ENCODE data around the gene P4HTM. TPM values are rescaled to one million over a fixed set of nuclear protein-coding genes. Genes with fewer than 3 reads are reported as not detected.

Gene P4HTM
- total RNA-seq, 2 experiments from 2014 or later = 24.8 to 25.0 TPM

DNA sequence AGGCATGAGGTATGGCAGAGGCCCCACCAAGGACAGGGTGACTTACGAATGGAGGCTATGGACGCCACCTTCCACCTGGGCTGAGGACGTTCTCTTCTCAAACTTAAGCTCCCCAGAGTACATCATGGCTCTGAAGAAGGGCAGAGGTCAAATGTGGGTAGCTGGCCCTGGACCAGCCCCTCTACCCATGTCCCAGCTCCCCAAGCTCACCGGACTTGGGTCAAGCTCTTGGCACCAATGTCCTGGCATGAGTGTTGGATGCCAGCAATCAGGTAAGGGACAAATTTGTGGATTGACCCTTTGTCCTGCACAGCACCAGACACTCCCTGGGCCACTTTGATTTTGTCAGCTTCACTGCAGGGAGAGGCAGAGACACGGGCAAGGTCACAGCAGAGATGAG is 34.4 kb downstream of the P4HTM start:
- H3K4me3 Mint-ChIP-seq = peak overlapping the region; percentile 87
- H3K9me3 Mint-ChIP-seq = no peaks in the 10 kb centered on the region
- H3K36me3 Mint-ChIP-seq (ENCODE audit: low read depth) = peaks cover 75% of the 10 kb centered on the region
- DNase-seq (no peak), ATAC-seq (no peak)
- H3K4me1 Mint-ChIP-seq (ENCODE audit: low read depth) = peaks cover 60% of the 10 kb centered on the region
- CTCF ChIA-PET = interaction anchor here (0.9 to 5.9 kb wide), 4 partner anchors 10 to 69 kb away, joined by 3 to 64 read pairs (median 20); partner anchors contain the start of genes P4HTM, QRICH1 and WDR6
- H3K27me3 Mint-ChIP-seq = no peaks in the 10 kb centered on the region
- peak overlapping the region; percentile 36 for H3K27ac Mint-ChIP-seq
- POLR2A ChIA-PET = interaction anchor here (1.3 to 12.0 kb wide), 4 partner anchors 10 to 75 kb away, joined by 3 to 200 read pairs (median 50); partner anchors contain the start of genes QRICH1 and WDR6
- TF ChIP-seq, protein P1, sequence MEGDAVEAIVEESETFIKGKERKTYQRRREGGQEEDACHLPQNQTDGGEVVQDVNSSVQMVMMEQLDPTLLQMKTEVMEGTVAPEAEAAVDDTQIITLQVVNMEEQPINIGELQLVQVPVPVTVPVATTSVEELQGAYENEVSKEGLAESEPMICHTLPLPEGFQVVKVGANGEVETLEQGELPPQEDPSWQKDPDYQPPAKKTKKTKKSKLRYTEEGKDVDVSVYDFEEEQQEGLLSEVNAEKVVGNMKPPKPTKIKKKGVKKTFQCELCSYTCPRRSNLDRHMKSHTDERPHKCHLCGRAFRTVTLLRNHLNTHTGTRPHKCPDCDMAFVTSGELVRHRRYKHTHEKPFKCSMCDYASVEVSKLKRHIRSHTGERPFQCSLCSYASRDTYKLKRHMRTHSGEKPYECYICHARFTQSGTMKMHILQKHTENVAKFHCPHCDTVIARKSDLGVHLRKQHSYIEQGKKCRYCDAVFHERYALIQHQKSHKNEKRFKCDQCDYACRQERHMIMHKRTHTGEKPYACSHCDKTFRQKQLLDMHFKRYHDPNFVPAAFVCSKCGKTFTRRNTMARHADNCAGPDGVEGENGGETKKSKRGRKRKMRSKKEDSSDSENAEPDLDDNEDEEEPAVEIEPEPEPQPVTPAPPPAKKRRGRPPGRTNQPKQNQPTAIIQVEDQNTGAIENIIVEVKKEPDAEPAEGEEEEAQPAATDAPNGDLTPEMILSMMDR (IDR thresholded peaks at IDR 0.05) = no peak
- intact Hi-C loops (cut with micrococcal nuclease) = loop anchor here (5.0 kb wide), 1 partner anchor 37 kb away; no protein-coding TSS in a partner anchor

DNA sequence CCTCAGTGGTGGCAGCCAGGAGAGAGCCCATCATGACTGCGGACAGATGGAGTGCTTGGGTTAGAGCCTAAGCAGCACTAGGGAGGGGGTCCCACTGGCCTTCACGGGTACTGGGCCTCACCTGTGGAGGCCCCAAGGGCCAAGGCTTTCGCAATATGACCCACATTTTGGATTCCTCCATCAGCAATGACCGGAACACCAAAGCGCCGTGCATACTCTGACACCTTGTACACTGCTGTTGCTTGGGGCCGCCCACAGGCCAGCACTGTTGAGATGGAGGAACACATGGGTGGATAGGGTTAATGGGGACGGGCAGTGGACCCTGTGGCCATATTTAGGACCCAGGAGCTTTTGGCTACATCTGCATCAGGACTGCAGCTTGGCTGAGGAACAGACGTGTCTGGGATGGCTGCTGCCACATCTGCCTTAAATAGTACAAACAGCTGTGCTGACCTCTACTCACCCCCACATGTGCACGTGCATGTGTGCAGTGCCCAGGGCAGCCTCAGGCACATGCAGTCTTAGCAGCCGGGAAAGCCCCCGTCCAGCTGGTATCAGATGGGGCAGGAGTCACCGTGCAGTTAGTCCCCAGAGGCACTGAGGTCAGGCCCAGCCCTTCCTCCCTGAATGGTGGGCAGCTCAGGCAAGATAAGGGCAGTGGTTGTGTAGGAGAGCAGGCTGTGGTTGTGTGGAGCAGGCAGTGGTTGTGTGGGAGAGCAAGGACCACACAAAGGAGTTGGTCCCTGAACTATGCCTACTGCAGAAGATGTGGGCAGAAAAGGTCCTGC is 35.2 kb downstream of the P4HTM start:
- H3K4me1 Mint-ChIP-seq (ENCODE audit: low read depth) = peaks cover 54% of the 10 kb centered on the region
- peak overlapping the region; percentile 71 for H3K27ac Mint-ChIP-seq
- DNase-seq (no peak), ATAC-seq (no peak)
- CTCF ChIA-PET = interaction anchor here (5.9 kb wide), 1 partner anchor 69 kb away, joined by 37 read pairs; the partner anchor contains the start of gene QRICH1
- H3K27me3 Mint-ChIP-seq = no peaks in the 10 kb centered on the region
- peaks cover 73% of the 10 kb centered on the region for H3K36me3 Mint-ChIP-seq (ENCODE audit: low read depth)
- POLR2A ChIA-PET = interaction anchor here (1.3 to 12.0 kb wide), 5 partner anchors 11 to 74 kb away, joined by 3 to 200 read pairs (median 14); partner anchors contain the start of genes P4HTM, QRICH1 and WDR6
- no peaks in the 10 kb centered on the region for H3K9me3 Mint-ChIP-seq
- intact Hi-C loops (cut with micrococcal nuclease) = loop anchor here (5.0 kb wide), 1 partner anchor 67 kb away; the partner anchor contains the start of gene QRICH1
- TF ChIP-seq, protein P1 (IDR thresholded peaks at IDR 0.05) = no peak
- H3K4me3 Mint-ChIP-seq = peak overlapping the region; percentile 2

DNA sequence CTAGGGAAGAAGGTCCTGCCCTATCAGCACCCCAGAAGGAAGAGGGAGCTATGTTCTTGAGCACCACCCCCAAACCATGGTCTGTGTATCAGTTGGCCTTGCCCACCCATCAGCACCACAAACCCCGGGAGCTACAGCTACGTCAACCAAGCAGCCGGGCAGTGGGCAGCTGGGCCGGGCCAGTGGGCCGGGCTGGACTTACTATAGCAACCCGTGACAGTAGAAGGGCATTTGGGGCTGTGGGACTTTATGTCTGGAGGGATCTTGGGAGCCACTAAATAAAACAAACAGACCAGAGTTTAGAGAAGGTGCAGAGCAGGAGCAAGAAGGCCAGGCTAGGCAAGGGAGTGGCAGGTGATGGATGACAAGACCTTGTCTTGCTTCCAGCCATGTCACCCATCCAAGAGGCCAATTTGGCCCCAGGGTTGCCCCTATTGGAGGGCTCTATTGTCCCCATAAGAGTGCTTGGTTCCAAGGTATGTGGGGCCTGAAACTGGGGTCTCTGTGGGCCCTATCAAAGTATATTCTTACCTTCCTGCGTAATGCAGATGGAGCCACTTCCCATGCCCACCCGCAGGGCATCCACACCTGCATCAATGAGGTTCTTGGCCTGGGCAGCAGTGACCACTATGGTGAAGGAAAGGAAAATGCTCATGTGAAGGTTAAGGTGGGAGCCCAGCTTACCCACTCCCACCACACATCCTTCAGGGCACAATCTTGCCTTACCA is 35.9 kb downstream of the P4HTM start:
- DNase-seq (no peak), ATAC-seq (no peak)
- H3K4me3 Mint-ChIP-seq = no peak overlapping the region
- CTCF ChIA-PET = interaction anchor here (0.6 to 0.9 kb wide), 3 partner anchors 9 to 145 kb away, joined by 3 to 4 read pairs (median 3); partner anchors contain the start of gene KLHDC8B
- POLR2A ChIA-PET = interaction anchor here (0.8 to 12.0 kb wide), 6 partner anchors 12 to 319 kb away, joined by 3 to 200 read pairs (median 12); partner anchors contain the start of genes P4HTM, QRICH1 and WDR6
- H3K27ac Mint-ChIP-seq = peak overlapping the region; percentile 71
- no peaks in the 10 kb centered on the region for H3K9me3 Mint-ChIP-seq
- no peaks in the 10 kb centered on the region for H3K27me3 Mint-ChIP-seq
- H3K36me3 Mint-ChIP-seq (ENCODE audit: low read depth) = peaks cover 67% of the 10 kb centered on the region
- intact Hi-C loops (cut with micrococcal nuclease) = loop anchor here (5.0 kb wide), 1 partner anchor 66 kb away; the partner anchor contains the start of gene QRICH1
- TF ChIP-seq, protein P1 (IDR thresholded peaks at IDR 0.05) = no peak
- H3K4me1 Mint-ChIP-seq (ENCODE audit: low read depth) = peaks cover 53% of the 10 kb centered on the region

DNA sequence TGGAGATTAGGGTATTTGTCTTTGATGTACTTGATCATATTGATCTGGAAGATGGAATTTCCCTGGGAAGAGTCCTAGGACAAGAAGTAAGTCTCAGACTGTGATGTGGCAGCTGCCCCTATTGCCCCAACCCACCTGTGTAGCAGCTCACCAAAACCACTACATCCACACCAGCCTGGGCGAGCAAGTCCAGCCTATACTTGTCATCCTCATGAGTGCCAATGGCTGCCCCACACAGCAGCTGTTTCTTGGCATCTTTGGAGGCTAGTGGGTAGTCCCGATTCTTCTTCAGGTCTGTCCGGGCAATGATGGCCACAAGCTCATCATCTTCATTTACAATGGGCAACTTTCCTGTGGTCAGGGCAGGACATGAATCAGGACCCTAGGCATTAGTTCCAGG is 36.5 kb downstream of the P4HTM start:
- ChIA-PET POLR2A (interaction anchor here (0.7 to 12.0 kb wide), 7 partner anchors 12 to 319 kb away, joined by 3 to 200 read pairs (median 10); partner anchors contain the start of genes P4HTM, QRICH1 and WDR6), CTCF (interaction anchor here (0.6 to 0.9 kb wide), 3 partner anchors 9 to 145 kb away, joined by 3 to 4 read pairs (median 3); partner anchors contain the start of gene KLHDC8B)
- Mint-ChIP-seq H3K4me3 (no peak overlapping the region), H3K36me3 (ENCODE audit: low read depth) (peaks cover 69% of the 10 kb centered on the region), H3K27me3 (no peaks in the 10 kb centered on the region), H3K27ac (peak overlapping the region; percentile 92), H3K9me3 (no peaks in the 10 kb centered on the region), H3K4me1 (ENCODE audit: low read depth) (peaks cover 53% of the 10 kb centered on the region)
- ATAC-seq (no peak), DNase-seq (no peak)
- intact Hi-C loops (cut with micrococcal nuclease) = loop anchor here (5.0 kb wide), 1 partner anchor 66 kb away; the partner anchor contains the start of gene QRICH1
- TF ChIP-seq, protein P1 (IDR thresholded peaks at IDR 0.05) = no peak
